ENCODE results near the gene POU3F3. TPM values are rescaled to one million over a fixed set of nuclear protein-coding genes. Genes with fewer than 3 reads are reported as not detected.

POU3F3 gene
- total RNA-seq, 1 donor from 2014 or later, result 2.1 TPM

- no peaks in the 10 kb centered on the region for H3K9me3 Mint-ChIP-seq
- no peak for TF ChIP-seq CTCF (conservative IDR thresholded peaks at IDR 0.05)
Measured at GRCh38 chr2:104874230-104874629, 20.3 kb downstream of the POU3F3 start.

GRCh38 chr2:104875262-104875661 lies 21.3 kb downstream of the POU3F3 start:
- Mint-ChIP-seq H3K4me1 (ENCODE audit: unreplicated experiment) (peaks cover 8% of the 10 kb centered on the region), H3K27ac (no peak overlapping the region), H3K36me3 (no peaks in the 10 kb centered on the region), H3K9me3 (no peaks in the 10 kb centered on the region), H3K4me3 (no peak overlapping the region), H3K27me3 (peaks cover 95% of the 10 kb centered on the region)
- DNase-seq (ENCODE audit: extremely low spot score, unreplicated experiment), result no peak
- no peak for TF ChIP-seq CTCF (conservative IDR thresholded peaks at IDR 0.05)

More at GRCh38 chr2:104874230-104874629, 20.3 kb downstream of the POU3F3 start:
- peaks cover 96% of the 10 kb centered on the region for H3K27me3 Mint-ChIP-seq
- DNase-seq (ENCODE audit: extremely low spot score, unreplicated experiment), result no peak
- no peak overlapping the region for H3K27ac Mint-ChIP-seq
- H3K4me3 Mint-ChIP-seq, result no peak overlapping the region
- no peaks in the 10 kb centered on the region for H3K36me3 Mint-ChIP-seq
- peaks cover 8% of the 10 kb centered on the region for H3K4me1 Mint-ChIP-seq (ENCODE audit: unreplicated experiment)

GRCh38 chr2:104876606-104877570 lies 23.0 kb downstream of the POU3F3 start:
- Mint-ChIP-seq H3K4me3 (no peak overlapping the region), H3K27me3 (peaks cover 93% of the 10 kb centered on the region), H3K36me3 (no peaks in the 10 kb centered on the region), H3K9me3 (no peaks in the 10 kb centered on the region), H3K4me1 (ENCODE audit: unreplicated experiment) (peaks cover 4% of the 10 kb centered on the region), H3K27ac (no peak overlapping the region)
- no peak for DNase-seq (ENCODE audit: extremely low spot score, unreplicated experiment)
- no peak for TF ChIP-seq CTCF (conservative IDR thresholded peaks at IDR 0.05)

- H3K36me3 Mint-ChIP-seq, result no peaks in the 10 kb centered on the region
- no peak overlapping the region for H3K27ac Mint-ChIP-seq
- H3K4me1 Mint-ChIP-seq (ENCODE audit: unreplicated experiment), result no peaks in the 10 kb centered on the region
- H3K9me3 Mint-ChIP-seq, result no peaks in the 10 kb centered on the region
- peaks cover 91% of the 10 kb centered on the region for H3K27me3 Mint-ChIP-seq
- H3K4me3 Mint-ChIP-seq, result no peak overlapping the region
- no peak for DNase-seq (ENCODE audit: extremely low spot score, unreplicated experiment)
- TF ChIP-seq CTCF (conservative IDR thresholded peaks at IDR 0.05), result no peak
Measured at GRCh38 chr2:104878863-104879512, 25.1 kb downstream of the POU3F3 start.

GRCh38 chr2:104880076-104880475 lies 26.2 kb downstream of the POU3F3 start:
- Mint-ChIP-seq H3K4me3 (no peak overlapping the region), H3K4me1 (ENCODE audit: unreplicated experiment) (no peaks in the 10 kb centered on the region), H3K36me3 (no peaks in the 10 kb centered on the region), H3K9me3 (no peaks in the 10 kb centered on the region), H3K27me3 (peaks cover 91% of the 10 kb centered on the region), H3K27ac (no peak overlapping the region)
- DNase-seq (ENCODE audit: extremely low spot score, unreplicated experiment), result no peak
- TF ChIP-seq CTCF (conservative IDR thresholded peaks at IDR 0.05), result no peak

Data from type B pancreatic cell (in vitro differentiated cells).